Right lobe of liver (tissue), 4 donors: ENCODE data around the gene TSBP1.

ENCODE experiments used
- CTCF ChIP-seq, 4 donors: fragments of 200-600 bp in 3 of 4; fragments of 450-650 bp in 1 of 4; IDR thresholded peaks; one replicate each; pipeline versions ENCODE4 v1.5.1 to v1.8.0; 2016 to 2022; ENCODE audit warnings: antibody characterized with exemption in 4 of 4, mild to moderate bottlenecking in 2 of 4
- POLR2A ChIP-seq: fragments of 450-650 bp; IDR thresholded peaks from one replicate; pipeline ENCODE4 v1.6.1; 2017; ENCODE audit warnings: antibody characterized with exemption, mild to moderate bottlenecking
- donor health status: DM: no; HTN: no; CAD: no.
- donor health status: DM: no; HTN: no; CAD: no.
- donor health status: DM: no; HTN: yes; CAD: no.

GRCh38 chr6:32405656-32406055 lies 34.0 kb upstream of the TSBP1 start:
- TF ChIP-seq CTCF (IDR thresholded peaks at IDR 0.05), result no peak
- TF ChIP-seq POLR2A, result no peak
